Glomerular visceral epithelial cell (primary cell): ENCODE results near the gene TFCP2.

Experiments used
- DNase-seq: peaks from one replicate; pipeline ENCODE4 v3.0.0-alpha.2; 2016; ENCODE audit errors: extremely low spot score

TFCP2 gene

GRCh38 chr12:51156245-51156765, 16.6 kb downstream of the TFCP2 start:
- no peak for DNase-seq

- no peak for DNase-seq
These were observed 20.0 kb downstream of the TFCP2 start for GRCh38 chr12:51152953-51153352.

GRCh38 chr12:51150777-51151176, 22.2 kb downstream of the TFCP2 start:
- DNase-seq, result no peak

GRCh38 chr12:51147309-51147708, 25.6 kb downstream of the TFCP2 start:
- no peak for DNase-seq

GRCh38 chr12:51139292-51139844, 33.6 kb downstream of the TFCP2 start:
- DNase-seq, result no peak

GRCh38 chr12:51132693-51133092, 40.2 kb downstream of the TFCP2 start:
- DNase-seq, result no peak

- no peak for DNase-seq
These were observed 41.0 kb downstream of the TFCP2 start for GRCh38 chr12:51131745-51132521.

- DNase-seq, result no peak
These were observed 44.0 kb downstream of the TFCP2 start for GRCh38 chr12:51128919-51129318.

GRCh38 chr12:51127050-51127729, 45.7 kb downstream of the TFCP2 start:
- DNase-seq, result no peak

GRCh38 chr12:51126297-51126696, 46.6 kb downstream of the TFCP2 start:
- no peak for DNase-seq

- no peak for DNase-seq
These were observed 48.4 kb downstream of the TFCP2 start for GRCh38 chr12:51124504-51124903.

GRCh38 chr12:51122844-51123243, 50.1 kb downstream of the TFCP2 start:
- peak; percentile 49 for DNase-seq

- peak; percentile 79 for DNase-seq
These were observed 54.2 kb downstream of the TFCP2 start for GRCh38 chr12:51118706-51119105.

GRCh38 chr12:51115533-51115932, 57.4 kb downstream of the TFCP2 start:
- no peak for DNase-seq

- DNase-seq, result no peak
These were observed 64.8 kb downstream of the TFCP2 start for GRCh38 chr12:51108136-51108535.

GRCh38 chr12:51103977-51104376, 69.0 kb downstream of the TFCP2 start:
- no peak for DNase-seq

GRCh38 chr12:51098611-51099010, 74.3 kb downstream of the TFCP2 start:
- no peak for DNase-seq

GRCh38 chr12:51090705-51091229, 82.2 kb downstream of the TFCP2 start:
- no peak for DNase-seq

- DNase-seq, result no peak
These were observed 85.1 kb downstream of the TFCP2 start for GRCh38 chr12:51087818-51088217.

- no peak for DNase-seq
These were observed 86.0 kb downstream of the TFCP2 start for GRCh38 chr12:51086933-51087332.

- DNase-seq, result no peak
These were observed 87.2 kb downstream of the TFCP2 start for GRCh38 chr12:51085757-51086156.

GRCh38 chr12:51083126-51083833, 89.7 kb downstream of the TFCP2 start, which contains the start of gene CSRNP2:
TSS of gene CSRNP2 (minus strand) at chr12:51083596. CDS start at chr12:51076561, 7,035 bp downstream.
- DNase-seq, result peak; percentile 95
